K562 (cell line): ENCODE measurements around the gene IL1B. TPM values are rescaled to one million over a fixed set of nuclear protein-coding genes. Genes with fewer than 3 reads are reported as not detected.

Experiments used
- CBFA2T2 ChIP-seq: fragments of 450-650 bp; conservative IDR thresholded peaks from 2 replicates; pipeline ENCODE4 v1.6.1; 2017; ENCODE audit warnings: mild to moderate bottlenecking
- GTF2E2 ChIP-seq: fragments of 200-800 bp; sonication (Bioruptor generic); IDR thresholded peaks from 2 replicates; pipeline ENCODE4 v1.6.1; 2016; ENCODE audit warnings: missing genetic modification characterization, missing compliant biosample characterization
- HDAC1 ChIP-seq, 2 experiments: fragments of 450-650 bp; IDR thresholded peaks; 2 replicates each; pipeline ENCODE4 v1.6.1; 2016 to 2017; ENCODE audit warnings: inconsistent platforms in 1 of 2, mild to moderate bottlenecking in 1 of 2, moderate library complexity in 1 of 2
- JUND ChIP-seq, 2 experiments: IDR thresholded peaks; 2 replicates in 1 of 2; 3 replicates in 1 of 2; pipeline ENCODE4 v1.6.1; 2011; ENCODE audit warnings: borderline replicate concordance in 2 of 2, low read depth in 2 of 2, low read length in 2 of 2, improper control_type of control experiment in 1 of 2, missing biosample characterization in 1 of 2, missing genetic modification characterization in 1 of 2, missing genetic modification reagents in 1 of 2
- MTA3 ChIP-seq: fragments of 450-650 bp; formaldehyde crosslinking; IDR thresholded peaks from 2 replicates; pipeline ENCODE4 v1.6.1; 2017; ENCODE audit warnings: mild to moderate bottlenecking, borderline replicate concordance
- NFIC ChIP-seq: fragments of 450-650 bp; IDR thresholded peaks from 2 replicates; pipeline ENCODE4 v1.6.1; 2017; ENCODE audit warnings: mild to moderate bottlenecking, inconsistent platforms
- PTRF ChIP-seq: fragments of 450-650 bp; IDR thresholded peaks from 2 replicates; pipeline ENCODE4 v1.6.1; 2016; ENCODE audit warnings: mild to moderate bottlenecking, missing genetic modification characterization, missing compliant biosample characterization
- SP2 ChIP-seq: IDR thresholded peaks from 2 replicates; pipeline ENCODE4 v1.6.1; 2011; ENCODE audit warnings: mild to moderate bottlenecking, low read depth, low read length, moderate library complexity; ENCODE audit not compliant: poor library complexity, severe bottlenecking; ENCODE audit errors: extremely low read depth
- STAT5B ChIP-seq: fragments of 250-450 bp; sonication (Bioruptor Pico); IDR thresholded peaks from 2 replicates; pipeline ENCODE4 v1.8.0; 2021; ENCODE audit warnings: mild to moderate bottlenecking, inconsistent platforms
- TAF9B ChIP-seq: fragments of 450-650 bp; IDR thresholded peaks from 2 replicates; pipeline ENCODE4 v1.6.1; 2018; ENCODE audit warnings: mild to moderate bottlenecking; ENCODE audit not compliant: partially characterized antibody
- TAL1 ChIP-seq: fragments of 450-650 bp; IDR thresholded peaks from 2 replicates; pipeline ENCODE4 v1.6.1; 2016; ENCODE audit warnings: mild to moderate bottlenecking
- TBL1XR1 ChIP-seq, 2 experiments: IDR thresholded peaks; 2 replicates each; pipeline ENCODE4 v1.6.1; 2012; ENCODE audit warnings: improper control_type of control experiment in 2 of 2, low read length in 2 of 2, mild to moderate bottlenecking in 1 of 2
- TCF3 ChIP-seq: sonication (generic); formaldehyde crosslinking; IDR thresholded peaks from 2 replicates; pipeline ENCODE4 v1.4.0; 2020; ENCODE audit warnings: mild to moderate bottlenecking, missing genetic modification reagents
- TRIM24 ChIP-seq, 2 experiments: fragments of 450-650 bp; IDR thresholded peaks; 2 replicates each; pipeline ENCODE4 v1.6.1; 2016
- ZNF507 ChIP-seq: conservative IDR thresholded peaks from 2 replicates; pipeline ENCODE4 v1.6.1; 2017; ENCODE audit warnings: missing genetic modification characterization, missing compliant biosample characterization
- polyA plus RNA-seq, 8 experiments: library from polyadenylated mRNA; depleted of rRNA in 4 of 8; stranded (reverse) in 5 of 8; unstranded in 3 of 8; fragments of >200 nt; fragmentation: Nextera tagmentation in 2 of 8; fragmentation: Illumina TruSeq in 1 of 8; extraction: Ambion mirVana in 2 of 8; extraction: Trizol in 1 of 8; gene quantifications; 2 replicates each; pipeline versions ENCODE4 v1.2.1 to v1.2.3, GENCODE V29; 2011 to 2014; ENCODE audit warnings: inconsistent platforms in 1 of 8, missing spikeins in 1 of 8
- total RNA-seq, 7 experiments: library from RNA; depleted of rRNA in 6 of 7; stranded (reverse); fragments of >200 nt in 6 of 7; fragmentation: Illumina TruSeq in 2 of 7; extraction: Trizol in 2 of 7; gene quantifications; 2 replicates each; pipeline versions ENCODE4 v1.2.1 to v1.2.3, GENCODE V29; 2011 to 2021; ENCODE audit warnings: low replicate concordance in 1 of 7
- TF ChIP-seq, protein P1 (sequence below): fragments of 250-450 bp; sonication (Bioruptor Pico); IDR thresholded peaks from 2 replicates; pipeline ENCODE4 v1.8.0; 2021; ENCODE audit warnings: mild to moderate bottlenecking, moderate library complexity
- TF ChIP-seq, protein P2 (sequence below): fragments of 250-450 bp; sonication (Bioruptor Pico); IDR thresholded peaks from 2 replicates; pipeline ENCODE4 v1.4.0; 2020; ENCODE audit warnings: borderline replicate concordance
- TF ChIP-seq, protein P3 (sequence below), 2 experiments: fragments of 450-650 bp in 1 of 2; sonication (generic) in 1 of 2; formaldehyde crosslinking in 1 of 2; IDR thresholded peaks in 1 of 2; conservative IDR thresholded peaks in 1 of 2; 2 replicates each; pipeline versions ENCODE4 v1.6.1 to v1.8.1; 2016 to 2023; ENCODE audit warnings: mild to moderate bottlenecking in 2 of 2, moderate library complexity in 2 of 2, inconsistent platforms in 1 of 2, missing genetic modification reagents in 1 of 2
- TF ChIP-seq, protein P4 (sequence below): IDR thresholded peaks from 2 replicates; pipeline ENCODE4 v1.6.1; 2012; ENCODE audit warnings: low read depth, low read length, improper control_type of control experiment, borderline replicate concordance
- TF ChIP-seq, protein P5 (sequence below): sonication (generic); formaldehyde crosslinking; IDR thresholded peaks from 2 replicates; pipeline ENCODE4 v1.8.1; 2023; ENCODE audit warnings: mild to moderate bottlenecking, missing genetic modification reagents, moderate library complexity

IL1B gene
- total and polyA plus RNA-seq, 9 of the 15 experiments (the other 6 are each of a cell fraction or from before 2014, with no cell fraction given) = 0.29 TPM; not detected in 8

DNA sequence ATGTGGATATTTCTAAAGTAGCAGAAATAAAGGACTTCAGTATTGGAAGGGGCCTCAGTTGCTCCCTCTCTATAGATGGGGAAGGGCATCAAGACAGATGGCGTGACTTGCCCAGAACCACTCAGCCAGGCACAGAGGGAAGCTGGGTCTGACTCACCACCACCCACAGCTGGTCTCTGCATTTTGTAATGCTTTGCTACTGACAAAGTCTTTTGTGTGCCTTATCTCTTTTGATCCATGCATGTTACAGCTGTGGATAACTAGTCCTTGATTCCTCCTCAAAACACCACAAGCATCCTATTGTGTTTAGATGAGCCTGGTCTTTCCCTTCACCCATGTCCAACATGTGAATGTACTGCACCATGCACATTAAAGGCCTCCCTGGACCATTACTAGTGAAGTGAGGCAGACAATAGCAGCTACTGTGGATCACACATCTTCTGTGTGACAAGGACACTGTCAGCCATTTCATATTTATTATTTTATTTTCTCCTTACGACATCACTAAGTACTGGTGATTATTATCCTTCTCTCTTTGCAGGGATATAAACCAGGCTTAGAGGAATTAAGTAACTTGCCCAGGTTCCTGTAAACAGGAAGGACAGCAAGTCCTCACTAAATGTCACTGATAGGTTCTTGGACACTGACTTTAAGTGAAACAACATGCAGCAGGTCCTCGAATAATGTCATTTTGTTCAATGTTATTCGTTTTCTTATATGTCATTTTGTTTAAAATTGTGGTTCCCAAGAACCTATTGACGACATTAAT is 44.8 kb upstream of the IL1B start (continued):
- TF ChIP-seq ZNF507 (tag) = no peak
- no peak for TF ChIP-seq SP2
- TF ChIP-seq JUND (IDR thresholded peaks at IDR 0.05; ENCODE audit: borderline replicate concordance, low read depth, low read length) = peak; percentile 84
- TF ChIP-seq JUND (tag; IDR thresholded peaks at IDR 0.05; ENCODE audit: borderline replicate concordance, low read depth, low read length) = peak; percentile 84; the same call in 2 of the 3 replicates
- TF ChIP-seq, protein P1, sequence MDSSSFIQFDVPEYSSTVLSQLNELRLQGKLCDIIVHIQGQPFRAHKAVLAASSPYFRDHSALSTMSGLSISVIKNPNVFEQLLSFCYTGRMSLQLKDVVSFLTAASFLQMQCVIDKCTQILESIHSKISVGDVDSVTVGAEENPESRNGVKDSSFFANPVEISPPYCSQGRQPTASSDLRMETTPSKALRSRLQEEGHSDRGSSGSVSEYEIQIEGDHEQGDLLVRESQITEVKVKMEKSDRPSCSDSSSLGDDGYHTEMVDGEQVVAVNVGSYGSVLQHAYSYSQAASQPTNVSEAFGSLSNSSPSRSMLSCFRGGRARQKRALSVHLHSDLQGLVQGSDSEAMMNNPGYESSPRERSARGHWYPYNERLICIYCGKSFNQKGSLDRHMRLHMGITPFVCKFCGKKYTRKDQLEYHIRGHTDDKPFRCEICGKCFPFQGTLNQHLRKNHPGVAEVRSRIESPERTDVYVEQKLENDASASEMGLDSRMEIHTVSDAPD (CRISPR knock-in tag) = no peak
- TF ChIP-seq, protein P2, sequence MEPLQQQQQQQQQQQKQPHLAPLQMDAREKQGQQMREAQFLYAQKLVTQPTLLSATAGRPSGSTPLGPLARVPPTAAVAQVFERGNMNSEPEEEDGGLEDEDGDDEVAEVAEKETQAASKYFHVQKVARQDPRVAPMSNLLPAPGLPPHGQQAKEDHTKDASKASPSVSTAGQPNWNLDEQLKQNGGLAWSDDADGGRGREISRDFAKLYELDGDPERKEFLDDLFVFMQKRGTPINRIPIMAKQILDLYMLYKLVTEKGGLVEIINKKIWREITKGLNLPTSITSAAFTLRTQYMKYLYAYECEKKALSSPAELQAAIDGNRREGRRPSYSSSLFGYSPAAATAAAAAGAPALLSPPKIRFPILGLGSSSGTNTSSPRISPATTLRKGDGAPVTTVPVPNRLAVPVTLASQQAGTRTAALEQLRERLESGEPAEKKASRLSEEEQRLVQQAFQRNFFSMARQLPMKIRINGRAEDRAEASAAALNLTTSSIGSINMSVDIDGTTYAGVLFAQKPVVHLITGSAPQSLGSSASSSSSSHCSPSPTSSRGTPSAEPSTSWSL (CRISPR knock-in tag) = no peak
- TF ChIP-seq TCF3 = peak; percentile 55; the same call in 1 of the 2 replicates
- no peak for TF ChIP-seq STAT5B (CRISPR knock-in tag)
- TF ChIP-seq GTF2E2 (tag) = no peak
- TF ChIP-seq HDAC1 (IDR thresholded peaks at IDR 0.05) = 0 out of 4 replicates have a peak, but pooled peaks of 1 of the 2 experiments have one; percentile 18
- TF ChIP-seq MTA3 = no peak
- TF ChIP-seq TAL1 = peak; percentile 19; the same call in 1 of the 2 replicates
- no peak for TF ChIP-seq PTRF (tag)
- peak; percentile 81 for TF ChIP-seq CBFA2T2
- TF ChIP-seq NFIC = peak; percentile 46
- peak; percentile 45 to 70; a peak in 3 of 4 replicates for TF ChIP-seq TRIM24 (IDR thresholded peaks at IDR 0.05)
- TF ChIP-seq TBL1XR1 (IDR thresholded peaks at IDR 0.05; ENCODE audit: low read length in 2 of 2) = no peak
- TF ChIP-seq, protein P3, sequence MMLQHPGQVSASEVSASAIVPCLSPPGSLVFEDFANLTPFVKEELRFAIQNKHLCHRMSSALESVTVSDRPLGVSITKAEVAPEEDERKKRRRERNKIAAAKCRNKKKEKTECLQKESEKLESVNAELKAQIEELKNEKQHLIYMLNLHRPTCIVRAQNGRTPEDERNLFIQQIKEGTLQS (IDR thresholded peaks at IDR 0.05) = peak; percentile 75
- TF ChIP-seq, protein P3 (CRISPR knock-in tag; conservative IDR thresholded peaks at IDR 0.05) = no peak
- peak; percentile 53 for TF ChIP-seq TAF9B
- TF ChIP-seq, protein P4, sequence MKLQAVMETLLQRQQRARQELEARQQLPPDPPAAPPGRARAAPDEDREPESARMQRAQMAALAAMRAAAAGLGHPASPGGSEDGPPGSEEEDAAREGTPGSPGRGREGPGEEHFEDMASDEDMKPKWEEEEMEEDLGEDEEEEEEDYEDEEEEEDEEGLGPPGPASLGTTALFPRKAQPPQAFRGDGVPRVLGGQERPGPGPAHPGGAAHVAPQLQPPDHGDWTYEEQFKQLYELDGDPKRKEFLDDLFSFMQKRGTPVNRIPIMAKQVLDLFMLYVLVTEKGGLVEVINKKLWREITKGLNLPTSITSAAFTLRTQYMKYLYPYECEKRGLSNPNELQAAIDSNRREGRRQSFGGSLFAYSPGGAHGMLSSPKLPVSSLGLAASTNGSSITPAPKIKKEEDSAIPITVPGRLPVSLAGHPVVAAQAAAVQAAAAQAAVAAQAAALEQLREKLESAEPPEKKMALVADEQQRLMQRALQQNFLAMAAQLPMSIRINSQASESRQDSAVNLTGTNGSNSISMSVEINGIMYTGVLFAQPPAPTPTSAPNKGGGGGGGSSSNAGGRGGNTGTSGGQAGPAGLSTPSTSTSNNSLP = no peak
- TF ChIP-seq, protein P5, sequence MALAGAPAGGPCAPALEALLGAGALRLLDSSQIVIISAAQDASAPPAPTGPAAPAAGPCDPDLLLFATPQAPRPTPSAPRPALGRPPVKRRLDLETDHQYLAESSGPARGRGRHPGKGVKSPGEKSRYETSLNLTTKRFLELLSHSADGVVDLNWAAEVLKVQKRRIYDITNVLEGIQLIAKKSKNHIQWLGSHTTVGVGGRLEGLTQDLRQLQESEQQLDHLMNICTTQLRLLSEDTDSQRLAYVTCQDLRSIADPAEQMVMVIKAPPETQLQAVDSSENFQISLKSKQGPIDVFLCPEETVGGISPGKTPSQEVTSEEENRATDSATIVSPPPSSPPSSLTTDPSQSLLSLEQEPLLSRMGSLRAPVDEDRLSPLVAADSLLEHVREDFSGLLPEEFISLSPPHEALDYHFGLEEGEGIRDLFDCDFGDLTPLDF (CRISPR knock-in tag) = no peak
